Peyer's patch (tissue), 4 donors: ENCODE measurements around the gene POF1B. TPM values are rescaled to one million over a fixed set of nuclear protein-coding genes. Genes with fewer than 3 reads are reported as not detected.
"Not testable (repeated sequence)": the region's sequence is repeated elsewhere in the genome, so short reads cannot be mapped to it uniquely, and the experiment has no call there.

Source experiments
- DNase-seq, 3 donors: peaks; one replicate each; pipeline ENCODE4 v3.0.0-alpha.2; 2017 to 2019
- H3K27ac ChIP-seq, 4 donors: fragments of 200-600 bp; sonication (generic); one replicate each; pipeline ENCODE4 v1.5.1; 2016 to 2019
- H3K27me3 ChIP-seq, 2 donors: fragments of 200-600 bp; sonication (generic); one replicate each; pipeline ENCODE4 v1.5.1; 2019
- H3K36me3 ChIP-seq, 3 donors: fragments of 200-600 bp; sonication (generic); one replicate each; pipeline ENCODE4 v1.5.1; 2016 to 2019
- H3K4me1 ChIP-seq, 4 donors: fragments of 200-600 bp; sonication (generic); one replicate each; pipeline ENCODE4 v1.5.1; 2016 to 2019
- H3K4me3 ChIP-seq, 4 donors: fragments of 200-600 bp; sonication (generic); 1 replicate in 3 of 4; 2 replicates in 1 of 4; pipeline ENCODE4 v1.5.1; 2016 to 2019; ENCODE audit warnings: mild to moderate bottlenecking in 1 of 4
- H3K9me3 ChIP-seq, 4 donors: fragments of 200-600 bp; sonication (generic); one replicate each; pipeline ENCODE4 v1.5.1; 2016 to 2019; ENCODE audit warnings: mild to moderate bottlenecking in 1 of 4
- CTCF ChIP-seq, 6 experiments: fragments of 450-650 bp in 4 of 6; fragments of 200-600 bp in 2 of 6; sonication (generic) in 1 of 6; IDR thresholded peaks; one replicate each; pipeline ENCODE4 v1.5.1; 2017 to 2019; ENCODE audit warnings: antibody characterized with exemption in 6 of 6, mild to moderate bottlenecking in 3 of 6, moderate library complexity in 1 of 6
- POLR2A ChIP-seq, 2 donors: fragments of 450-650 bp; IDR thresholded peaks; one replicate each; pipeline ENCODE4 v1.5.1; 2017; ENCODE audit warnings: antibody characterized with exemption in 2 of 2, mild to moderate bottlenecking in 2 of 2, moderate library complexity in 2 of 2
- total RNA-seq, 4 donors: library from RNA; depleted of rRNA; stranded (reverse); fragments of >200 nt; gene quantifications; one replicate each; pipeline ENCODE4 v1.1.0, GENCODE V29; 2016

Gene POF1B
- total RNA-seq, 4 donors from 2014 or later, result 59.4 to 134 (median 79.1) TPM

GRCh38 chrX:85345523-85345922 lies 33.9 kb downstream of the POF1B start:
- Histone ChIP-seq H3K9me3 (no peaks in the 10 kb centered on the region), H3K27ac (no peak overlapping the region), H3K36me3 (no peaks in the 10 kb centered on the region), H3K27me3 (no peaks in the 10 kb centered on the region), H3K4me3 (no peak overlapping the region), H3K4me1 (no peaks in the 10 kb centered on the region)
- no peak for DNase-seq
- TF ChIP-seq POLR2A (IDR thresholded peaks at IDR 0.05) (no peak), CTCF (IDR thresholded peaks at IDR 0.05) (no peak)

- Histone ChIP-seq H3K4me1 (no peaks in the 10 kb centered on the region), H3K27me3 (no peaks in the 10 kb centered on the region), H3K9me3 (no peaks in the 10 kb centered on the region), H3K4me3 (no peak overlapping the region), H3K36me3 (peaks cover 0 to 16% (median 0%) of the 10 kb centered on the region in 3 donors), H3K27ac (no peak overlapping the region)
- TF ChIP-seq CTCF (IDR thresholded peaks at IDR 0.05), result no peak
- no peak for TF ChIP-seq POLR2A (IDR thresholded peaks at IDR 0.05)
- no peak for DNase-seq
Measured at GRCh38 chrX:85327060-85327333, 52.5 kb downstream of the POF1B start.

GRCh38 chrX:85326234-85327059 lies 53.0 kb downstream of the POF1B start:
- no peaks in the 10 kb centered on the region for H3K9me3 ChIP-seq
- H3K4me3 ChIP-seq, result no peak overlapping the region
- TF ChIP-seq POLR2A (IDR thresholded peaks at IDR 0.05) (no peak), CTCF (IDR thresholded peaks at IDR 0.05) (no peak)
- H3K36me3 ChIP-seq, result peaks cover 0 to 16% (median 0%) of the 10 kb centered on the region in 3 donors
- no peak overlapping the region for H3K27ac ChIP-seq
- no peaks in the 10 kb centered on the region for H3K27me3 ChIP-seq
- peak in 2 of 3 donors; percentile 16 to 43 for DNase-seq
- no peaks in the 10 kb centered on the region for H3K4me1 ChIP-seq

- not testable (repeated sequence) for DNase-seq, H3K4me1 ChIP-seq, H3K27me3 ChIP-seq, H3K36me3 ChIP-seq, H3K9me3 ChIP-seq, H3K27ac ChIP-seq, H3K4me3 ChIP-seq
Measured at GRCh38 chrX:85311348-85311747, 68.1 kb downstream of the POF1B start.

- H3K4me3 ChIP-seq, result no peak overlapping the region
- TF ChIP-seq POLR2A (IDR thresholded peaks at IDR 0.05), result no peak
- TF ChIP-seq CTCF (IDR thresholded peaks at IDR 0.05), result peak in 1 of 6 experiments; percentile 22
- no peaks in the 10 kb centered on the region for H3K36me3 ChIP-seq
- no peak overlapping the region for H3K27ac ChIP-seq
- H3K4me1 ChIP-seq, result no peaks in the 10 kb centered on the region
- no peak for DNase-seq
- no peaks in the 10 kb centered on the region for H3K27me3 ChIP-seq
- H3K9me3 ChIP-seq, result no peaks in the 10 kb centered on the region
Measured at GRCh38 chrX:85309717-85310116, 69.7 kb downstream of the POF1B start.

GRCh38 chrX:85303544-85303943 lies 75.9 kb downstream of the POF1B start:
- Histone ChIP-seq H3K27ac (no peak overlapping the region), H3K4me1 (no peaks in the 10 kb centered on the region), H3K36me3 (peaks cover 0 to 12% (median 0%) of the 10 kb centered on the region in 3 donors), H3K9me3 (no peaks in the 10 kb centered on the region), H3K27me3 (no peaks in the 10 kb centered on the region), H3K4me3 (no peak overlapping the region)
- TF ChIP-seq CTCF (IDR thresholded peaks at IDR 0.05), result no peak
- no peak for TF ChIP-seq POLR2A (IDR thresholded peaks at IDR 0.05)
- no peak for DNase-seq
